Measurements from ENCODE around the gene RABGAP1L.
A peak's percentile ranks its signal among the peaks of the same experiment; 100 is the strongest.
"Not testable (repeated sequence)": the region's sequence is repeated elsewhere in the genome, so short reads cannot be mapped to it uniquely, and the experiment has no call there.

The RABGAP1L gene

GRCh38 chr1:174247472-174247871 is 88.2 kb downstream of the RABGAP1L start:
- DNase-seq: no peak

GRCh38 chr1:174248041-174248440 is 88.7 kb downstream of the RABGAP1L start:
- DNase-seq: no peak

- DNase-seq: not testable (repeated sequence)
These were observed 97.1 kb downstream of the RABGAP1L start for GRCh38 chr1:174256386-174256785.

- peak; percentile 16 for DNase-seq
These were observed 98.8 kb downstream of the RABGAP1L start for GRCh38 chr1:174258148-174258550.

- peak; percentile 33 for DNase-seq
These were observed 103.3 kb downstream of the RABGAP1L start for GRCh38 chr1:174262349-174263241.

- DNase-seq: no peak
These were observed 106.0 kb downstream of the RABGAP1L start for GRCh38 chr1:174265282-174265681.

- no peak for DNase-seq
These were observed 107.2 kb downstream of the RABGAP1L start for GRCh38 chr1:174266476-174266875.

- no peak for DNase-seq
These were observed 107.8 kb downstream of the RABGAP1L start for GRCh38 chr1:174266991-174267612.

- no peak for DNase-seq
These were observed 110.8 kb downstream of the RABGAP1L start for GRCh38 chr1:174269989-174270651.

GRCh38 chr1:174273190-174273589 is 113.9 kb downstream of the RABGAP1L start:
- DNase-seq: no peak

- DNase-seq: no peak
These were observed 114.5 kb downstream of the RABGAP1L start for GRCh38 chr1:174273776-174274175.

GRCh38 chr1:174274452-174274851 is 115.1 kb downstream of the RABGAP1L start:
- no peak for DNase-seq

GRCh38 chr1:174274884-174275283 is 115.6 kb downstream of the RABGAP1L start:
- DNase-seq: no peak

- DNase-seq: no peak
These were observed 116.8 kb downstream of the RABGAP1L start for GRCh38 chr1:174276087-174276486.

GRCh38 chr1:174284052-174284451 is 124.7 kb downstream of the RABGAP1L start:
- DNase-seq: no peak

GRCh38 chr1:174286042-174286441 is 126.7 kb downstream of the RABGAP1L start:
- no peak for DNase-seq

GRCh38 chr1:174289644-174290310 is 130.5 kb downstream of the RABGAP1L start:
- DNase-seq: no peak

GRCh38 chr1:174291059-174291458 is 131.7 kb downstream of the RABGAP1L start:
- no peak for DNase-seq

- no peak for DNase-seq
These were observed 137.0 kb downstream of the RABGAP1L start for GRCh38 chr1:174296309-174296708.

- DNase-seq: no peak
These were observed 138.0 kb downstream of the RABGAP1L start for GRCh38 chr1:174297351-174297750.

- no peak for DNase-seq
These were observed 142.2 kb downstream of the RABGAP1L start for GRCh38 chr1:174301295-174302077.

GRCh38 chr1:174308604-174309003 is 149.3 kb downstream of the RABGAP1L start:
- DNase-seq: no peak

Measured in NCI-H774 (cell line).